Stimulated activated memory B cell treated with anti-CD40 and anti-IgM and Interleukin-4, amounts not matched to agents 10 μg/mL and 1 μg/mL and 100 μg/mL, for 72 hours (primary cell): ENCODE data around the gene DSG1.

ENCODE experiments used
- ATAC-seq: fragments of 150-1000 bp; cut with Tn5 transposase; 2 replicates; pipeline ENCODE4 v1.10.0; 2021
- H3K27ac Mint-ChIP-seq: one replicate; pipeline ENCODE4 v1.8.0; 2022; ENCODE audit warnings: mild to moderate bottlenecking, mixed read lengths
- H3K27me3 Mint-ChIP-seq: one replicate; pipeline ENCODE4 v1.8.0; 2022; ENCODE audit warnings: mixed read lengths
- H3K36me3 Mint-ChIP-seq: one replicate; pipeline ENCODE4 v1.8.0; 2022; ENCODE audit warnings: mixed read lengths
- H3K4me1 Mint-ChIP-seq: one replicate; pipeline ENCODE4 v1.8.0; 2022; ENCODE audit warnings: mixed read lengths
- H3K4me3 Mint-ChIP-seq: one replicate; pipeline ENCODE4 v1.8.0; 2022; ENCODE audit warnings: mild to moderate bottlenecking, moderate library complexity, mixed read lengths
- H3K9me3 Mint-ChIP-seq: one replicate; pipeline ENCODE4 v1.8.0; 2022; ENCODE audit warnings: mixed read lengths

The DSG1 gene

DNA sequence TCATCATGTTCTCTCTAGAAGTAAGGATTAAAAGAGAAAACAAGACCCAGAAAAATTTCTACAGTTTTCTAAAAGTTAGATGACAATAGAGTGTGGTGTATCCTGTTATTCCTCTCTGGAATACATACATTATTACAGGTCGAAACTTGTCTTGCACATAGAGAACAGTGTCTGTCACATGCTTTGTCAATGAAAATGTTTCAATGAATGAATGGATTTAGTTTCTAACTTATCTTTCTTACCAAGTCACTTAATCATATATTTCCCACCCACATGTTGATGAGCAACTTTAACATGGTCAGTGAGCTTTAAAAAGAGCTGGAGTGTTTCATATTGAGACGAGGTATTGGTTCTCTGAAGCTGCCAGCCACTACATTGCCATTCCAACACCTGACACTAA is 63.0 kb downstream of the DSG1 start:
- no peak for ATAC-seq
- Mint-ChIP-seq H3K9me3 (no peaks in the 10 kb centered on the region), H3K27ac (no peak overlapping the region), H3K4me1 (no peaks in the 10 kb centered on the region), H3K36me3 (no peaks in the 10 kb centered on the region), H3K4me3 (no peak overlapping the region), H3K27me3 (no peaks in the 10 kb centered on the region)

DNA sequence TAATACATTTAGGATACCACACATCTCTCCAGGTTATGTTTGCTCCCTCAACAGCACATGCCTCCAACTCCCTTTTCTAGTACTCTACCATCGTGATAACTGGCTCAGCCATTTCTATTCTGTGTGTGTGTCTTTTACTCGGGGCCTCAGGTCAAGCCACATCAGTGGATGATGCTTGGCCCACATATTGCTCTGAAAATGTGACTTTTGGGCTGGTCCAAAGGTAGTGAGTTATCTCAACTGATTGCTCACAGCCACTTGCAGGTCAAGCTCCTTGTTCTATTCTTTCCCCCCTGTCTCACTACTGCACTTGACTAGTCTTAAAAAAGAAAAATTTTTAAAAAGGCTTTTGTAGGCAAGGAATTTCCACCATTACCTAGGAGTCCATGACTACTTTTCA is 64.1 kb downstream of the DSG1 start:
- no peaks in the 10 kb centered on the region for H3K27me3 Mint-ChIP-seq
- no peaks in the 10 kb centered on the region for H3K4me1 Mint-ChIP-seq
- ATAC-seq = no peak
- no peaks in the 10 kb centered on the region for H3K36me3 Mint-ChIP-seq
- H3K4me3 Mint-ChIP-seq = no peak overlapping the region
- H3K9me3 Mint-ChIP-seq = no peaks in the 10 kb centered on the region
- H3K27ac Mint-ChIP-seq = no peak overlapping the region

DNA sequence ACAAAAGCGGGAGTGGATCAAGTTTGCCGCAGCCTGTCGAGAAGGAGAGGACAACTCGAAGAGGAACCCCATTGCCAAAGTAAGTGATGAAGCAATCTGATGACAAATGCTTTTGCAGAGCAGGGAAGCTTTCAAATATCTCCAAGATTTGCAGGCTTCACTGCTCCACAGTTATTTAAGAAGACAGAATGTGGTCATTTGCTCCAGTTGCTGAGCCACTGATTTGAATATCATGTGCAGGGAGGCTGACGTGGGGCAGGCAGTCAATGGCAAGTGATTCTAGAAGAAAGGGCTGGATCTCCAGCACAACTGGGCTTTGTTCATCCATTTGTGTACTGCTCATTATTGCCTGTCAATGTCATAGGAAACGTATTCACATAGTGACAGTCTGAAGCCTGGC is 68.8 kb downstream of the DSG1 start:
- Mint-ChIP-seq H3K36me3 (no peaks in the 10 kb centered on the region), H3K4me3 (no peak overlapping the region)

DNA sequence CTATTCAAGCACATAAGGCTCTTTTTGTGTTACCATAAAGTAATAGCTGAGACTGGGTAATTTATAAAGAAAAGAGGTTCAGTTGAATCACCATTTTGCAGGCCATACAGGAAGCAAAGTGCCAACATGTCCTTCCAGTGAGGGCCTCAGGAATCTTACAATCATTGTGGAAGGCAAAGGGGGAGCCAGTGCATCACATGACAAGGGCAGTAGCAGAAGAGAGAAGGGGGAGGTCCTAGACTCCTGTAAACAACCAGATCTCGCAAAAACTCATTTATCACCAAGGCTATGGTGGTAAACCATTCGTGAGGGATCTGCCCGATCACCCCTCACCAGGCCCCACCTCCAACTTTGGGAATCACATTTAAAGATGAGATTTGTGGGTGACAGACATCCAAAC is 75.3 kb downstream of the DSG1 start:
- H3K4me1 Mint-ChIP-seq = no peaks in the 10 kb centered on the region
- no peaks in the 10 kb centered on the region for H3K36me3 Mint-ChIP-seq
- H3K9me3 Mint-ChIP-seq = no peaks in the 10 kb centered on the region
- H3K27me3 Mint-ChIP-seq = no peaks in the 10 kb centered on the region
- no peak overlapping the region for H3K27ac Mint-ChIP-seq
- no peak overlapping the region for H3K4me3 Mint-ChIP-seq
- no peak for ATAC-seq

More for the DNA sequence above, 68.8 kb downstream of the DSG1 start:
- no peak for ATAC-seq
- Mint-ChIP-seq H3K27ac (no peak overlapping the region), H3K27me3 (no peaks in the 10 kb centered on the region), H3K4me1 (no peaks in the 10 kb centered on the region), H3K9me3 (no peaks in the 10 kb centered on the region)

DNA sequence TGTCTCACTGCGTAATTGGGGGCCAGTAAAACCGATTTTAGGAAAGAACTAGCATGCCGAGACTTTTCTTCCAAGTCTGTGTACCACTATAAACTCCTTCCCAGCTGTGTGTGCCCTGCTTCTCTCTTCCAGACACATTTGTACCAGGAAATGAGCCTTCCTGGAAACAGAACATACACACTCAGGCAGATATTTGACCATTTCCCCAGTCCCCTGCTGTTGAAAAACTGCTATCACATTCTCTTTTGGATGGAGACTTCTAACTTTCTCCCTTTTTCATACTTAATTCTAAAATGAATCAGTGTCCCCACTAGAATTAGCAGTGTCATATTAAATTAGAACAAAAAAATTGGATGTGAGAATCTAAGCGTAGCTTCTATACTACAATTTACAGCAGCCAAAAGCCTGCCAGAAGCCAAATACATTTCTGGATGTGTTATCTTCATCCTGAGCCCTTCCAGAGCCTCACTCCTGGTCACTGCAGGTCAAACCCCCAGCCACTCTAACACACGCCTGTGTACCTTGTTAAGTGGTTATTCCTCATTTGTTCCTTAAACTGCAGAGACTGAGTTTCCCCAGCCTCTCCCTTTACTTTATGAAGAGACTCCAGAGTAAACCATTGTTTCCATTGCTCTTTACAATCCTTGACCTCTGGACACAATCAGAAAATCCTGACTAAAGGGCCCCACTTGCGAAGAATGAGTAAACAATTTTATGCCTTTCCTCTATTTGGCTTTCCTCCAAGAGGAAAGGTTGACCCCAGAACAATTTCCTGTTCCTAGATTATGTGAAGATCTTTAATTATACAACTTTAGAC is 79.0 kb downstream of the DSG1 start:
- H3K27ac Mint-ChIP-seq = no peak overlapping the region
- no peak overlapping the region for H3K4me3 Mint-ChIP-seq
- ATAC-seq = no peak
- no peaks in the 10 kb centered on the region for H3K4me1 Mint-ChIP-seq
- no peaks in the 10 kb centered on the region for H3K36me3 Mint-ChIP-seq
- H3K9me3 Mint-ChIP-seq = no peaks in the 10 kb centered on the region
- H3K27me3 Mint-ChIP-seq = no peaks in the 10 kb centered on the region

DNA sequence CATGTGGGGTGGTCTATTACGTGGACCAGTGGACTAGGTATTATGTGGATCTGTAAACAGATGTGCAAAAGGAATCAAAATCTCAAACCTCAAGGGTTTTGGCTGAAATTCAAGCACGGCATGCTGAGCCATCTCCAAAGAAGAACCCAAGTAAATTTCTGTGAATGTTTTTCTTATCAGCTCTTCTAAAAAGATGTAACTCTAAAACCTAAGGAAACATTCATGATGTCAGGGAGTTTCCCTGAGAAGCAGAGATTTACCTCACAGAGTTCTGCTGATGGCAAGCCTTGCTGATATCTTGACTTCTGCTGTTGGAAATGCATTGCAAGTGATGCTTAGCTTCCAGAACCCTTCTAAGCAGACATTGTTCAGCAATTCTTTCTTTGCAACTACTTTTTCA is 80.2 kb downstream of the DSG1 start:
- ATAC-seq = no peak
- H3K4me3 Mint-ChIP-seq = no peak overlapping the region
- no peaks in the 10 kb centered on the region for H3K36me3 Mint-ChIP-seq
- H3K9me3 Mint-ChIP-seq = no peaks in the 10 kb centered on the region
- no peaks in the 10 kb centered on the region for H3K27me3 Mint-ChIP-seq
- H3K27ac Mint-ChIP-seq = no peak overlapping the region
- no peaks in the 10 kb centered on the region for H3K4me1 Mint-ChIP-seq

DNA sequence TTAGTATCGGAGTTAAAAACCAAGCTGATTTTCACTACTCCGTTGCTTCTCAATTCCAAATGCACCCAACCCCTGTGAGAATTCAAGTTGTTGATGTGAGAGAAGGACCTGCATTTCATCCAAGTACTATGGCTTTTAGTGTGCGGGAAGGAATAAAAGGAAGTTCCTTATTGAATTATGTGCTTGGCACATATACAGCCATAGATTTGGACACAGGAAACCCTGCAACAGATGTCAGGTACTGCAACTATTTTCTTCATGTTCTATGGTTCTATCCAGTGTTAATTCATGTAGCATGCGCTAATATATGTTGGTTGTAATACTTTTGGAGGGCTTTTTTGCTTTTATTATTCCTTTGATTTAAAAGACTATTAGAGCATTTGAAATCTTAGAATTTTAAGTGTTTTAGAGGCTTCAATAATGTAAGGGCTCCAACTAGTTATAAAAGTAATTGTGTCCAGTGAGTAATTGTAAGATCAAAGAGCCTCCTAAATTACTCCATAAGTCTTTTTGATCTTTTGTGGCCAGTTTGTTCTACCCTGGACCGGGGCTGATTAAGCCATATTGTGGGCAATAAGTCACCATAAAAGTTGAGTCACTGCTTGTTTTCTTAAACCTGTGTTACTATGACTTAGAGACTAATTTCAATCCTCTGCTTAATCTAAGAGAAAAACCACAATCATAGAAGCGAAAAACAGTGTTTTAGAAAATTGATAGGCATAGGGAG is 81.5 kb downstream of the DSG1 start:
- Mint-ChIP-seq H3K4me3 (no peak overlapping the region), H3K27ac (no peak overlapping the region), H3K9me3 (no peaks in the 10 kb centered on the region), H3K27me3 (no peaks in the 10 kb centered on the region), H3K36me3 (no peaks in the 10 kb centered on the region), H3K4me1 (no peaks in the 10 kb centered on the region)
- ATAC-seq = no peak

DNA sequence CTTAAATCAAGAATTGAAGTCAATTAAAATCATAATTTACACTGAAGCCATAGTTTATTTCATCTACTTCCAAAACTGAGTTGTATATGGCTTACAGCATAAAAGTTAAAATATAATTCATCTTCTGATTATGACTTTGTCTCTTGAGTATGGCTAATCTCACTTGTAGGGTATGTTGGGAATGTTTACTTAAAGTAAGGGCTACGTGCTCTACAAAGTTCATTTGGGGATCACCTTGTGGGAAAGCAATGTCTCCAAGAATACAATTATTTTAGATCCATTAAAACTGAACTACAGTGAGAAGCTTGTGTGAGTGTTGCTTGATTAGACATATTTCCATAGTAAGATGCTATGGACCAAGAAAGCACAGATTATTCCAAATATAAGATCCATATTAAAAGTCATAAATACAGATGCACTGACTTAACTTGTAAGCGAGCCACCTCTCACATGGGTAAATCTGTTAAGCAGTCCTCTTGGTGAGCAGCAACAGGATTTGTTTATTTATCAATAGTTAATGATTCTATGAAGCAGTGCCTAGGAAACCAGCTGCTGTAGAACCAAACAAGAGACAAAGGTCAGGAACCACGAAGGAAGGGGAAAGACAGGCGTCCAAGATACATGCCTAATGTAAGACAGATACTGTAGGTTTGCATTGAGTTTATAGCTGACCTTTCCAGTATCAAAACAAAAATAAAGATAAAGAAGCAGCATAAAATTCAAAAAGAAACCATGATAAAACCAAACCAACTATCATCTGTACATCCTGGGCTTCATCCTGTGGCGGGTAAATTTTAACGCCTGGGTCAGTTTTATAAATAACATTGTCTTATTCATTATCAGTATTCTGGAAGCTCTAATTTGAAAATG is 83.4 kb downstream of the DSG1 start:
- H3K27ac Mint-ChIP-seq = no peak overlapping the region
- H3K4me3 Mint-ChIP-seq = no peak overlapping the region
- no peaks in the 10 kb centered on the region for H3K4me1 Mint-ChIP-seq
- no peaks in the 10 kb centered on the region for H3K36me3 Mint-ChIP-seq
- no peak for ATAC-seq
- H3K27me3 Mint-ChIP-seq = no peaks in the 10 kb centered on the region
- H3K9me3 Mint-ChIP-seq = no peaks in the 10 kb centered on the region

DNA sequence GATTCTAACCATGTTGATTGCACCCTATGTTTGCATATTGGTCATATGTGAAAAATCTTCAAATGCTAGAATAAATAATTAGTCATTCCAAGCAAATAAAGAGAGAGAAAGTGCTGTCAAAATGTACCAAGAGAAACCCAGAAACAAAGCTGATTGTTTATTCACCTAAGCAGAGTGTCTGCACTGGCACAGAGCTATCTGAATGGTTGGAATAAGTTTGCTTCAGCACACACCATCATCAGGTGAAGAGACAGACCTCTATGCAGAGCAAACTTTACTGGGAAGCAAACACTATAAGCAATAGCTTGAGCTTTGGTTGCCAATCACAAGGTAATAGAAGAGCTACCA is 84.0 kb downstream of the DSG1 start:
- Mint-ChIP-seq H3K9me3 (no peaks in the 10 kb centered on the region), H3K27ac (no peak overlapping the region), H3K4me3 (no peak overlapping the region), H3K27me3 (no peaks in the 10 kb centered on the region), H3K4me1 (no peaks in the 10 kb centered on the region), H3K36me3 (no peaks in the 10 kb centered on the region)
- ATAC-seq = no peak

DNA sequence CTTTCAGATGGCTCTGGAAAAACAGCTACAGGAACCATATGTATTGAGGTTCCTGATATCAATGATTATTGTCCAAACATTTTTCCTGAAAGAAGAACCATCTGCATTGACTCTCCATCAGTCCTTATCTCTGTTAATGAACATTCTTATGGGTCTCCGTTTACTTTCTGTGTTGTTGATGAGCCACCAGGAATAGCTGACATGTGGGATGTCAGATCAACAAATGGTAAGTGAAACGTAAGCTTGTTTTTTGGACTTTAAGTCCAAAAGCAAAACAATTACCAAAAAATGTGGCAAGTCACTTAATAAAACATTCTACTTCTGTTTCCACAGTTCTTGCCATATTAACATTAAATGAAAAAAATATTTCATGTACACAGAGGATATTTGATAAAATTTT is 85.4 kb downstream of the DSG1 start:
- Mint-ChIP-seq H3K4me1 (no peaks in the 10 kb centered on the region), H3K27ac (no peak overlapping the region), H3K9me3 (no peaks in the 10 kb centered on the region), H3K36me3 (no peaks in the 10 kb centered on the region), H3K4me3 (no peak overlapping the region), H3K27me3 (no peaks in the 10 kb centered on the region)
- no peak for ATAC-seq
